GM12878 (cell line): ENCODE data around the gene FBXO17. TPM values are rescaled to one million over a fixed set of nuclear protein-coding genes. Genes with fewer than 3 reads are reported as not detected.
A peak's percentile ranks its signal among the peaks of the same experiment; 100 is the strongest.

Experiments used
- EZH2 ChIP-seq: IDR thresholded peaks from 2 replicates; pipeline ENCODE4 v1.6.1; 2012; ENCODE audit warnings: low read depth, mild to moderate bottlenecking, control low read depth, inconsistent platforms, low read length, borderline replicate concordance; ENCODE audit not compliant: control insufficient read depth
- HSF1 ChIP-seq: fragments of 150-350 bp; IDR thresholded peaks from 2 replicates; pipeline ENCODE4 v1.6.1; 2014; ENCODE audit warnings: mild to moderate bottlenecking, low read depth, low read length
- IRF4 ChIP-seq: IDR thresholded peaks from 2 replicates; pipeline ENCODE4 v1.6.1; 2011; ENCODE audit warnings: low read depth, low read length
- MTA2 ChIP-seq: fragments of 450-650 bp; IDR thresholded peaks from 2 replicates; pipeline ENCODE4 v1.6.1; 2016; ENCODE audit warnings: low read depth, mild to moderate bottlenecking, moderate library complexity
- NKRF ChIP-seq: fragments of 450-650 bp; conservative IDR thresholded peaks from 2 replicates; pipeline ENCODE4 v1.6.1; 2017; ENCODE audit warnings: mild to moderate bottlenecking, moderate library complexity
- PML ChIP-seq: IDR thresholded peaks from 2 replicates; pipeline ENCODE4 v1.6.1; 2012; ENCODE audit warnings: low read length, inconsistent platforms
- POU2F2 ChIP-seq: IDR thresholded peaks from 3 replicates; pipeline ENCODE4 v1.6.1; 2011; ENCODE audit warnings: low read depth, mild to moderate bottlenecking, low read length, borderline replicate concordance
- RAD21 ChIP-seq: IDR thresholded peaks from 2 replicates; pipeline ENCODE4 v1.6.1; 2011; ENCODE audit warnings: mild to moderate bottlenecking, low read depth, low read length, moderate library complexity; ENCODE audit not compliant: insufficient read depth
- RCOR1 ChIP-seq: conservative IDR thresholded peaks from 2 replicates; pipeline ENCODE4 v1.6.1; 2012; ENCODE audit warnings: low read depth, low read length, improper control_type of control experiment
- SUPT20H ChIP-seq: IDR thresholded peaks from 2 replicates; pipeline ENCODE4 v1.6.1; 2011; ENCODE audit warnings: low read depth, mild to moderate bottlenecking, low read length, moderate library complexity, borderline replicate concordance; ENCODE audit not compliant: control insufficient read depth
- TAF1 ChIP-seq: IDR thresholded peaks from 2 replicates; pipeline ENCODE4 v1.6.1; 2011; ENCODE audit warnings: mild to moderate bottlenecking, low read depth, low read length, borderline replicate concordance
- TCF7 ChIP-seq: IDR thresholded peaks from 2 replicates; pipeline ENCODE4 v1.6.1; 2014; ENCODE audit warnings: antibody characterized with exemption, borderline replicate concordance
- USF1 ChIP-seq: IDR thresholded peaks from 2 replicates; pipeline ENCODE4 v1.6.1; 2011; ENCODE audit warnings: borderline replicate concordance, low read depth, mild to moderate bottlenecking, moderate library complexity, mixed read lengths, low read length; ENCODE audit not compliant: insufficient read depth; ENCODE audit errors: extremely low read length
- USF2 ChIP-seq: IDR thresholded peaks from 2 replicates; pipeline ENCODE4 v1.6.1; 2011; ENCODE audit warnings: low read depth, low read length, improper control_type of control experiment, borderline replicate concordance
- ZBTB11 ChIP-seq: fragments of 450-650 bp; formaldehyde crosslinking; IDR thresholded peaks from 2 replicates; pipeline ENCODE4 v1.5.0; 2022; ENCODE audit warnings: mild to moderate bottlenecking, missing genetic modification characterization
- ZBTB4 ChIP-seq: fragments of 450-650 bp; formaldehyde crosslinking; IDR thresholded peaks from 2 replicates; pipeline ENCODE4 v1.4.0; 2022; ENCODE audit warnings: mild to moderate bottlenecking, moderate library complexity
- polyA plus RNA-seq, 11 experiments: library from polyadenylated mRNA; depleted of rRNA in 4 of 11; unstranded in 6 of 11; stranded (reverse) in 5 of 11; fragments of >200 nt; fragmentation: Nextera tagmentation in 4 of 11; fragmentation: Illumina TruSeq in 1 of 11; extraction: Ambion mirVana in 4 of 11; extraction: Trizol in 1 of 11; gene quantifications; 1 replicate in 1 of 11; 2 replicates in 10 of 11; pipeline versions ENCODE4 v1.2.1 to v1.2.3, GENCODE V29; 2011 to 2016; ENCODE audit warnings: inconsistent platforms in 2 of 11, missing spikeins in 2 of 11, low read depth in 1 of 11
- total RNA-seq, 4 experiments: library from RNA; depleted of rRNA in 3 of 4; stranded (reverse); fragments of >200 nt in 3 of 4; fragmentation: Illumina TruSeq in 1 of 4; extraction: Trizol in 1 of 4; gene quantifications; 2 replicates each; pipeline versions ENCODE4 v1.2.1 to v1.2.3, GENCODE V29; 2013 to 2021

Gene FBXO17
- total and polyA plus RNA-seq, 10 of the 15 experiments (the other 5 are each of a cell fraction or from before 2014, with no cell fraction given) = 2.2 to 11.1 (median 5.3) TPM

- TF ChIP-seq IRF4 (no peak), TCF7 (no peak), TAF1 (no peak), MTA2 (no peak), EZH2 (no peak), ZBTB11 (CRISPR knock-in tag) (no peak), RCOR1 (no peak), ZBTB4 (CRISPR knock-in tag) (no peak), RAD21 (no peak), HSF1 (no peak), NKRF (peak; percentile 92), USF2 (no peak; the same call in 1 of the 2 replicates), USF1 (peak; percentile 12), POU2F2 (peak; percentile 43; the same call in 1 of the 3 replicates), PML (no peak; the same call in 1 of the 2 replicates), SUPT20H (no peak)
Observed at GRCh38 chr19:38899447-38900201, 75.9 kb downstream of the FBXO17 start, which contains the start of the genes NFKBIB and SIRT2 (continued).
